ENCODE results near the gene ECI2. TPM values are rescaled to one million over a fixed set of nuclear protein-coding genes. Genes with fewer than 3 reads are reported as not detected.

The ECI2 gene
- total and polyA plus RNA-seq, 2 experiments from 2014 or later: 63.7 to 102 TPM

- Mint-ChIP-seq H3K4me1 (peaks cover 7% of the 10 kb centered on the region; the same call in 2 of the 3 replicates), H3K9me3 (no peaks in the 10 kb centered on the region), H3K4me3 (no peak overlapping the region), H3K36me3 (ENCODE audit: low read depth) (peaks cover 33% of the 10 kb centered on the region; the same call in 2 of the 3 replicates), H3K27ac (no peak overlapping the region), H3K27me3 (ENCODE audit: insufficient read depth, low read depth, poor library complexity) (peaks cover 5% of the 10 kb centered on the region)
- H4K20me1 ChIP-seq (replicated peaks; ENCODE audit: insufficient read depth): no peaks in the 10 kb centered on the region
- no peak overlapping the region for H3K4me2 ChIP-seq
- H3K27ac ChIP-seq (ENCODE audit: low read depth): no peak overlapping the region
- ATAC-seq (no peak; the same call in 1 of the 3 replicates), DNase-seq (ENCODE audit: low spot score) (no peak)
- no peak overlapping the region for H2AFZ ChIP-seq
- H3F3A ChIP-seq (replicated peaks; ENCODE audit: low read depth): no peaks in the 10 kb centered on the region
- no peak overlapping the region for H3K4me3 ChIP-seq
- TF ChIP-seq ZNF331 (CRISPR knock-in tag; IDR thresholded peaks at IDR 0.05; ENCODE audit: low read depth) (no peak), ZNF462 (CRISPR knock-in tag; IDR thresholded peaks at IDR 0.05) (no peak), NANOG (IDR thresholded peaks at IDR 0.05; ENCODE audit: borderline replicate concordance) (no peak), POLR2AphosphoS5 (IDR thresholded peaks at IDR 0.05; ENCODE audit: low read depth) (peak; percentile 29; the same call in 1 of the 2 replicates)
- no peaks in the 10 kb centered on the region for H3K9me2 ChIP-seq (ENCODE audit: insufficient read depth)
- H3K79me2 ChIP-seq (replicated peaks; ENCODE audit: insufficient read depth): no peaks in the 10 kb centered on the region
- peaks cover 25% of the 10 kb centered on the region; the same call in 1 of the 2 replicates for H3K36me3 ChIP-seq (ENCODE audit: insufficient read depth)
- H3K27me3 ChIP-seq (ENCODE audit: insufficient read depth): no peaks in the 10 kb centered on the region
- no peaks in the 10 kb centered on the region; the same call in 1 of the 2 replicates for H3K4me1 ChIP-seq (ENCODE audit: insufficient read depth)
These were observed 69.2 kb downstream of the ECI2 start for GRCh38 chr6:4066029-4066755.

Other genes with a start within 250 kb of the ECI2 start
- gene FAM217A, start 56.4 kb downstream of the ECI2 start, total RNA-seq (2014; rRNA removed; shearing (Covaris generic)): not detected in 2 replicates
- not detected in 2 replicates for gene FAM217A, start 56.4 kb downstream of the ECI2 start, polyA plus RNA-seq (2016; fragmentation: Nextera tagmentation; extraction: Ambion mirVana)

Data from GM23338 (cell line).